NCI-H748 treated with DMSO at 0.1 percent for 48 hours (cell line): ENCODE results near the gene MLLT3.

Experiments used
- DNase-seq: peaks from one replicate; lab custom pipeline; 2025; lab: John Stamatoyannopoulos, UW

The MLLT3 gene

DNA sequence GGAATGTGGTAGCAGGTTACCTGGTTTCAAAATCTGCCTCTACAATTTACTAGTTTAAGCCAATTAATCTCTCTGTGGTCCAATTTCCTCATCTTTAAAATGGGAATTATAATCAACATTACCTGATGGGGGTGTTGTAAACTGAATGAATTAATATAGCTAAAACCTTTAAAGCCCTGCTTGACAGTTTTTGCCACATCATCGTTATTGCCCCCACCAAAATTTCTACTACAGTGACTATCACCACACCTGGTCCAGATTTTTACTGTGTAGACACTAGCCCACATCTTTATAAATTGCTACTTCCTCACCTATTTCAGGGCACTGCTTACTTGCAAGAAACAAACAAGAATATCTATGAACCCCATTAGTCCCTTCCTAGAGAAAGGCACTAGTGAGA lies 65.0 kb downstream of the MLLT3 start:
- DNase-seq = no peak

DNA sequence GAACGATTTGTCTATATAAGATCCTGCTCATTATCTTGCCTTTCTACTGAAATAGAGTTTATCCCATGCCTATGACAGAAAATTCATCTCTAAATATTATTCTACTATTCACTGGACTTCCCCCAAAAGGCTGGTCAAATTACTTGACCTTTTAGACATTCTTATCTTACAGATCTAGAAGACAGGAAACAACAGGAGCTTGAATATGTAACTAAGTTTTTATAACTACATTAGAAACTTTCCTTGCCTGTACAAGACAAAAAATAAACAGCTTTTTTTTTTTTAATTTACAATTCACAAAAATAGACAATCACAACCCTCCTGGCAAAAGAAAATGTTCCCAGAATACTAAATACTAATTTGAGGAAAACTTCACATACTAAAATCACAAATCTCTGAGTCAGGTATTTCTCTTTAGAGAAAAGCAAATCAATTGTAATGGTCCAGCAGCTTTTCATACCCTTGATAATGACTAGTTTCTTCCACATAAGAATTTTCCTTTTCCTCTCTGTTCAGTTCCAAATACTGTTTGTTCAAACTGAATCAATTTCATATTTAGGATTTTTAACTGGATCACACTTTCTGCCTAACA lies 68.6 kb downstream of the MLLT3 start:
- DNase-seq = no peak

DNA sequence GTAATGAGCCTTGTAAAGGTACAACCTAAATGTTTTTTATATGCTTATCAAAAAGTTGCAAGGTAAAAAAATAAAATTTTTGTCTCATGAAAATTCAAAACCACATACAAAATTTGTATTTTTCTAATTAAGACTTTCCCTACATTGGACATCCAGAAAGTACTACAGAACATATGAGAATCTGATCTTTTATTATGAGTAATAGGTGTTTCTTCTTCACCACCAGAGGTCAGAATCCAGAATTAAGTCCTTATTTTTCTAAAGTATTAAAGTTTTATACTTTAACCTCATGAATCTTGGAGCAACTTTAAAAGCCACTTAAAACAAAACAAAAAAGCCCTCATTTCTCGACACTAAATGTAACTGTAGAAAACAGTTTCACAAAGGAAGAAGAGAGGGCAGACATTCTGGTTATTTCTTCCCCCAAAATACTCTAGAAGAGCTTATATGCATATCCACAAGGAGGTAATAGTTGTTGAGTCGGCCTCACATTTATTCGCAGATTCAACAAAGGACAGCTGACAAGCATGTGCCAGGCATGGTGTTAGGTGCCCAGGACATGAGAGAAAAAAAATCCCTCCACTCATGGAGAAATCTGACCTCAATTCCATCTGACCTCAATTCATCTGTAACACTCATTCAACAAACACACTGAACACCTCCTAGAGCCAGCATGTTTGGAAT lies 69.3 kb downstream of the MLLT3 start:
- DNase-seq = no peak

DNA sequence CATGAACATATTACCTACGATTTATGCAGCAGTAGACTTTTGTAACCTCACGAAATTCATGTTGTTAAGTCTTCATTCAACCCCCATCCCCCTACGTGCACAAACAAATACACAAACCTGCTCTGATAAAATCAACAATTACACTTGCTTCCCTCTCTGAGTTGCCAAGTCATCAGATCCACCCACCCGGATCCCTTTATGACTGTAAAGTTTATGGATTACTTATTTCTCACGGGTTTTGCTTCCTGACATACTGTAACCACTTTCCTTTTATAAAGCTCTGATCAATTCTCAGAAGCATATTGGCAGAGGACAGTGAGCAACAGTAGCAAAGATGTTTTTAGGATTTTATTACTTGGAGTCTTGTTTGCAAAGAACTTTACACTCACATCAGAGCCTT lies 70.5 kb downstream of the MLLT3 start:
- DNase-seq = no peak

DNA sequence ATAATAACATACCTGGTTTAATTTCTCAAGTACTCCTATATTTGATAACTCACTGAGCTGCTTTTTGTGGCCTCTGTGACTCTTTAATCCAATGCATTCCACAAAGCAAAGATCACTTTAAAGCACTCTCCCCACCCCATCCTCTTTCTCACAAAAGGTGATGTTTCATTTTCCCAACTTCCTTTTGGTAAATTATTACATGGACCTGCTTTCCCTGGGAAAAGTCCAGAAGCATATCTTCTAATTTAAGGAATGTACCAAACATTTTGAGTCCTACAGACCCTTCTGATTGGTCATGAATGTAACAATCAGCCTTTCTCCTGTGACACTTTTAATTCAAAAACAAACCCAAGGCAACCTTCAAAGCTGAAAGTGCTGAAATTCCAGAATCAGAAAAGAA lies 71.1 kb downstream of the MLLT3 start:
- no peak for DNase-seq

DNA sequence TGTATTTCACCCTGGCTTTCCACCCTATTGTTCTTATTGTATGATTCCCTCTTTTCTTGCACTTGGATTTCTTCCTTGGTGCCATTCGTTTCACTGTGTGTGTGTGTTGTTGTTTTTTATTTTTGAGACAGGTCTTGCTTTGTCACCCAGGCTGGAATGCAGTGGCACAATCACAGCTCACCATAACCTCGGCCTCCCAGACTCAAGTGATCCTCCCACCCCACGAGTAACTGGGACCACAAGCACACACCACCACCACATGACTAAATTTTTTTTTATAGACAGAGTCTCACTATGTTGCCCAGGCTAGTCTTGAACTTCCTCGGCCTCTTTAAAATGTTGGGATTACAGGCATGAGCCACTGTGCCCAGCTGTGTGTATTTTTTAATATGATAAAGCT lies 72.0 kb downstream of the MLLT3 start:
- DNase-seq = no peak

DNA sequence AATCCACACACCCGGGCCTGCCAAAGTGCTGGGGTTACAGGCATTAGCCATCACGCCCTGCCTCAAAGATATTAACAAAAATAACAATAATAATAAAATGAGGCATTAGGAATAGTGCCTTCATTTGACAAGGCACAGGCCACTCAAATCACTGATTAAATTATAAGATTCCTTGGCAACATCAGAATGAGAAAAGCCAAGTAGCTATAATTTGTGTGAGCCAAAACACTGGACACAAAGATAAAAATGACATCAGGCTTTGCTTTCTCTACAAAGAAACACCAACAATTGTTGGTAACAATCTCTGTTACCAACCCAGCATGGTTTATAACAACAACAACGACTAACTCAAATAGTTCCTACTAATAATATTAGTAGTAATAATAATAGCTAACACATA lies 73.2 kb downstream of the MLLT3 start:
- no peak for DNase-seq

DNA sequence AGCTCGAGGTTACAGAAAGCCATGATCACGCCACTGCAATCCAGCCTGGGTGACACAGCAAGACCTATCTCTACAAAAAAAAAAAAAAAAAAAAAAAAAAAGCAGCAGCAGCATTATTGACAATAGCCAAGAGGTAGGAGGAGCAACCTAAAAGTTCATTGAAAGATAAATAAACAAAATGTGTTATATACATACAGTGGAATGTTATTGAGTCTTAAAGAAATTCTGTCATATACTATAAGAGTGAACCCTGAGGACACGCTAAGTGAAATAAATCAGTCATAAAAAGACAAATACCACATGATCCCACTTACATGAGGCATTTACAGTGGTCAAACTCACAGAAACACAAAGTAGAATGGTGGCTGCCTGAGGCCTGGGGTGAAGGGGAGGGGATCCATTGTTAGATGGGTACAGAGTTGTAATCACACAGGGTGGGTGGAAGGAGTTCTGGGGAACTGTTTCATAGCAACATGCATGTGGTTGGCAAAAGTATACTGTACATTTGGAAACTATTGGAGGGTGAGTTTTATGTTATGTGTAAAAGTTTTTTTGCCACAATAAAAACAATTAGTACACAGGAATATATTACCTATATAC lies 77.2 kb downstream of the MLLT3 start:
- DNase-seq = no peak

DNA sequence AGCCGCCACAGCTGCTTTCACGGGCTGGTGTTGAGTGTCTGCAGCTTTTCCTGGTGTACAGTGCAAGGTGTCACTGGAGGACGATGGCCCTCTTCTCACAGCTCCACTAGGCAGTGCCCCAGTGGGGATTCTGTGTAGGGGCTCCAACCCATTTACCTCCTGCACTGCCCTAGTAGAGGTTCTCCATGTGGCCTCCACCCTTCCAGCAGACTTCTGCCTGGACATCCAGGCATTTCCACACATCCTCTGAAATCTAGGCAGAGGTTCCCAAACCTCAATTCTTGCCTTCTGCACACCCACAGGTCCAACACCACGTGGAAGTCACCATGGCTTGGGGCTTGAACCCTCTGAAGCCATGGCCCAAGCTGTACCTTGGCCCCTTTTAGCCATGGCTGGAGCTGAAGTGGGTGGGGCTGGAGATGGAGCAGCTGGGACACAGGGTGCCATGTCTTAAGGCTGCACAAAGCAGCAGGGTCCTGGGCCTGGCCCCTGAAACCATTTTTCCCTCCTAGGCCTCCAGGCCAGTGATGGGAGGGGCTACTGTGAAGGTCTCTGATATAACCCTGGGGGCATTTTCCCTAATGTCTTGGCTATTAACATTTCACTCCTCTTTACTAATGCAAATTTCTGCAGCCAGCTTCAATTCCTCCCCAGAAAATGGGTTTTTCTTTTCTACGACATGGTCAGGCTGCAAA lies 82.0 kb downstream of the MLLT3 start:
- DNase-seq = no peak

DNA sequence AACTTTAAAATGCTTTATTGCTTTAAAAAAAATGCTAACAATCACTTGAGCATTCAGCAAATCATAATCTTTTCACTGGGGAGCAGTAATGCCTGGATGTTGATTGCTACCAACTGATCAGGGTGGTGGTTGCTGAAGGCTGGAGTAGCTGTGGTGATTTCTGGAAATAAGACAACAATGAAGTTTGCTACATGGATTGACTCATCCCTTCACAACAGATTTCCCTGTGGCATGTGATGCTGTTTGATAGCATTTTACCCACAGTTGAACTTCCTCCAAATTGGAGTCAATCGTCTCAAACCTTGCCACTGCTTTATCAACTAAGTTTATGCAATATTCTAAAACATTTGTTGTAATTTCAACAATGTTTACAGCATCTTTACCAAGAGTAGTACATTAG lies 83.3 kb downstream of the MLLT3 start:
- DNase-seq = no peak

DNA sequence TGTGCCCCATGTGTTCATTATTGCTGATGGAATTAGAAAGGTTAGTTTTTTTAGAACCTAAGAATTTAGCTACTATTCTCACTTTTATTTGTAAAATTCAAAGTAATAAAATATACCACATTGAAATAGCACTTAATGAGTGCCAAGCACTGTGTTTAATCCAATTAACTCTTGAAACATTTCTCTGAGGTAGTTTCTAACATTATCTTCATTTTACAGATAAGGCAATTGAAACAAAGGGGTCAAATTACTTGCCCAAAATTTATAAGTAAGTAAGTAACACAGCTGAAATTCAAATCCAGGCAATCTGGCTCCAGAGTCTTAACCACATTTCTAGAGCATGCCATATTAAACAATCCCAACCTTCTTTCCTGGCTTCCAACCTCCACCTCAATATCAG lies 84.2 kb downstream of the MLLT3 start:
- no peak for DNase-seq

DNA sequence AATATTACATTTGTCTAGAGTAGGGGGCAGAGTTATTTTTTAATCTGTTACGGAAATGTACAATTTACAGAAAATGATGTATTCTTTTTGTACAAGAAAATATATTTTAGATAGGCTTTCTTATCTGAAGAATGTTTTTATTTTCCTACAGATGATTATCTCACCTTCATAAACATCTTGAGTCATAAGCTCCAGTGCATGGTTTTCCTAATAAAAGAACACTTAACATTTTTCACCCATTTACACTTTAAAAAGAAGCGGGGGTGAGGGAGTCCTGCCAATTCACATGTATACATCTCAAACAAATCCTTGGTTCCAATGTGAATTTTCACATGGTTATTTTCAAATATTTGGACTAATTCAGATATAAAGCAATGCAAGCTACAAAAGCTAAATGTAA lies 85.0 kb downstream of the MLLT3 start:
- DNase-seq = no peak

DNA sequence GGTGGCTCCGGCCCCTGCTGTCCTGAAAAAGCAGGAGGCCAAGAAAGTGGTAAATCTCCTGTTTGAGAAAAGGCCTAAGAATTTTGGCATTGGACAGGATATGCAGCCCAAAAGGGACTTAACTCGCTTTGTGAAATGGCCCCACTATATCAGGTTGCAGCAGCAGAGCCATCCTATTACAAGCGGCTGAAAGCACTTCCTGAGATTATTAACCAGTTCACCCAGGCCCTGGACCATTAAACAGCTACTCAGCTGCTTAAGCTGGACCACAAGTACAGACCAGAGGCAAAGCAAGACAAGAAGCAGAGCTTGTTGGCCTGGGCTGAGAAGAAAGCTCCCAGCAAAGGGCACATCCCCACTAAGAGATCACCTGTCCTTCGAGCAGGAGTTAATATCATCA lies 89.7 kb downstream of the MLLT3 start:
- DNase-seq = no peak

DNA sequence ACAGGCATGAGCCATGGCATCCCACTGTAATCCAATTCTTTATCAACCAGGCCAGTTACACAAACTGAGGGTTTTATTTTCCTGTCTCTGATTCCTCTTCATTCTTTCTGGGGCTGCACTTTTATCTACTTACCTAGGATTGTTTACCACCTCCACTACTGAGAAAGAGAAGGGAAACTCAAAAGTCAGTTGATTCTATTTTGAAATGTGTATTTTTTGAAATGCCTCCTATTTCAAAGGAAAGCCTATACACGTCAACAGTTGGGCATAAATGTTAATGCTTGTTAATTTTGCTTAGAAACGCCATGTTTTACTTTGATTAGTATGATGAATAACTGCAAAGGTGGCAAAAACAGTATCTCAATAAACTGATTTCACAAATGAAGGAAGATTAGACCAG lies 92.5 kb downstream of the MLLT3 start:
- no peak for DNase-seq

DNA sequence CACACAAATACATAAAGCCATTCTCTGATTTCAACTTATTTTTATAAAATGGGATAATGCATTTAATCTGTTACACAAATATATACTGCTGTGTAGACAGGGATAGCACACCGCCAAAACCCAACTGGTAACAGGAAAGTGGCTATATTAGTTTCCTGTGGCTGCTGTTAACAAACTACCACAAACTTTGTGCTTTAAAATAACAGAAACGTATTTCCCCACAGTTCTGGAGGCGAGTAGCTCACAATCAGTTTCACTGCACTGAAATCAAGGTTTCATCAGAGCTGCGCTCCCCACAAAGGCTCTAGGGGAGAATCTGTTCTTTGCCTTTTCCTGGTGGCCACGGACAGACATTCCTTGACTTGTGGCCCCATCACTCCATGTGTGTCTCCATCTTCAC lies 94.0 kb downstream of the MLLT3 start:
- no peak for DNase-seq

DNA sequence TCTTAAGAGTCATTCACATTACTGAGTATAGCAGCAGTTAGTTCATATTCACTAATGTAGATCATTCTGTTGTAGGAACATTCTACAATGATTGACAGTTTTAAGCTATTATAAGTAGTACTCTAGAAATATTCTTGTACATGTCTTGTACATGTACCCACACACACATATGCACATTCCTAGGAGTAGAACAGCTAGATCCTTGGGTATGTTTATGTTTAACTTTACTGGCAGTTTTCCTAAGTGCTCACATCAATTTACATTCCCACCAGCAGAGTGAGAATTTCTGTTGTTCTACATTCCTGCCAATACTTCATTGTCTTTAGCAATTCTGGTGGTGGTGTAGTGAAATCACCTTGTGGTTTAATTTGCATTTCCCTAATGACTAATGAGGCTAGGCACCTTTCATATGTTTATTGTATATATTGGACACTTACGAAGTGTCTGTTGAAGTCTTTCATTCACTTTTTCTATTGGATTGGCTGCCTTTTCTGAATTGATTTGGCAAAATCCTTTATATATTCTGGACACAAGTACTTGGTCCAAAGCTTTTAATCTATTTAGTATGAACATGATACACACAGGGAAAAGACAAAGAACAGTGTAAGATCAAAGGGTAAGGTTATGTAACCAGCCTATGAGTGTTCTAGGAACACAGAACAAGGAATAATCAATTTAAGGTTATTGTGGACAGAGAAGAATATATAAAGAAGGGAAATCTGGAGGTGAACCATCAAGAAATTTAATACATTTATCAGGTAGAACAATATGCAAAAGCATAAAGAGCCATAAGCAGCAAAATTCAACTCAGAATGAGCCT lies 95.6 kb downstream of the MLLT3 start:
- no peak for DNase-seq

DNA sequence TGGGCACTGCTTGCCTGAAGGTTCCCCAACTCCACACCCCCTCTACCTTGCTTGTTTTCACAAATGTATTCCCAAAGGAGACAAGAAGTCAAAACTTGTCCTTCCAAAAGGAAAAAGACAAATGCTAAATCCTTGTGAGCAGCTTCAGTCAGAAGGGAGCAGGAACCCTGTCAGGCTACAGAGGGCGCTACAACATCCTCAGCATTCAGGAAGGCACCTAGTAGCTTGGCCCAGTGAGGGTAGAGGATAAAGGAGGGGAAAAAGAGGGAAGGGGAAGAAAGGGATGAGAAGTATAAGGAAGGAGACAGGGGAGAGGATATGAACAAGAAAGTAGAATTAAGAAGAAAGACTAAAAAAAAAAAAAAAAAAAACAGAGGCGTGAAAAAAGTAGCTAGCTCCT lies 97.5 kb downstream of the MLLT3 start:
- no peak for DNase-seq

DNA sequence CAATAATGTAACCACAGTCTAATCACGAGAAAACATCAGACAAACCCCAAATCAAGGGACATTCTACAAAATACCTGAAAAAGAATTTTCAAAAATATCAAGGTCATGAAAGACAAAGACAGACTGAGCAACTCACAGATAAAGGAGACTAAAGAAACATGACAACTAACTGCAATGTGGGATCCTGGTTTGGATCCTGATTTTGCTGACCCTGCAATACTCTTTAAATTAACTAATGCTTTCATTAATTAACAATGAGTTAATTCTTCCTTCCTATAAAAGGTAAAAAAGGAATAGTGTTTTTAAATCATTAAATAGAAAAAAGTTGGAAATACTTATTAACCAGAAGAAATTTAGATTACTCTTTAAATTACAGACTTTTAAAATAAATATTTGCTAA lies 103.6 kb downstream of the MLLT3 start:
- no peak for DNase-seq

DNA sequence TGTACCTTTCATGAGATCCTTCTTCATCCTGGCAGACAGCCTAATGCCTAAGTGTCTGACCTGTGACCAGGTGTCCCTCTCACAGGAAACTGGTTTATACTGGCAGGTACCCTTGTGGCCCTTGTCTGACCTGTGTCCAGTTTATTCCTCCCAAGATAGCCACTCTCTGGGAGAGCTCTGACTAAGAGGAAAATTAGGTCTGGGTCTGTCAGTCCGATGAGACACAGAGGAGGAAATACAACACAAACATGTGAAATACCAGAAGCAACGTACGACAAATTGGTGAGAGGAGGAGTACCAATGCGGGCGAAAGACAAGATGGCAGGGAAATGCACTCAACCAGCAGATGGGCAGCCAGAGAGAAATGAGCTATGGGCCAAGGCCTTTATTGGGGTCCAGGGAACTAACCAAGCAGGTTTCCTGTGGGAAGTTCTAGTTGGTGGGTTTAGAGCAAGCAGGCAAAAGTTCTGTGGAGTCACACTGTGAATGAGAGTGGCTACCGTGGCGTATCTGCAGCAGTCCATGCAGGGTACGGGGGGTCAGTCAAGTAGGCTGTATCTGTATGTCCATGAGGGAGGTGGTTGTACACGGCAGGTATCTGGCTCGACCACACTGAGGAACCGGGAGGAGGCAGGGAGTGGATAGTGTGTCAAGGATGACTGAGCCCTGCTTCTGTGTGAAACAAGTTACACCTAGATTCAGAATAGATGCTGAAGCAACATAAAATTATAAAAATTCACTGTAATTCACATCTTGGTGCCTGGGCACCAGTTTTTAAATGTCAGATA lies 109.0 kb downstream of the MLLT3 start:
- no peak for DNase-seq

DNA sequence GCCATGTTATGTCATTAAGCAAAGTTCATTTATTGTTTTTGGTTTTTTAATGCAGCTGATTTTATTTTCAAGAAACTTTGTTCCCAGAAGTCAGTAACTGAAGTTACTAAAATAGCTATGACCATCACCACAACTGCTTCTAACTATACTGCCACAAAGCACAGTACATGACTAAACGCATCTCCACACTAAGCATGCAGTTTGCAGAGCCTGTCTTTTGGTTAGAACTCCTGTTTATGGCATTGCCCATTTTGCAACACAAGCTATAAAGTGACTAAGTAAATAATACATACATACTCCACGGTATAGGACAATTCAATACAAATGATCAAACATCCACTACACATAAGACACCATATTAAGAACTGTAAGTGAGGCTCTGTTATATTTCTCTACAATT lies 109.7 kb downstream of the MLLT3 start:
- DNase-seq = no peak

DNA sequence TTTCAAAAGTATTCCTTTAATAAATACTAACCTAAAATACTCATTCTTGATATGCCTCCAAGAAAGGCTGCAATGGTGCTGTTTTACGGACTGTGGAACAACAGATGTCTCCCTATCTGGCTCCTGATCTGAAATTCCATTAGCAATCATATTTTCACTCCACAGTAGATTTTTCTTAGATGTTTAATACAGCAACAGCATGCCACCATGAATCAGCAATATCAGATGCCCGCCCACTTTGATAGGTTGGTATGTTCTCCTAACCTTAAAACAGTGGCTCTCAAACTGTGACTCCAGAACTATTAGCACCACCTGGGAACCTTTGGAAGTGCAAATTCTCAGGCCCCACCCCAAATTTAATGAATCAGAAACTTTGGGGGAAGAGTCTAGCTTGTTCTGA lies 110.2 kb downstream of the MLLT3 start:
- no peak for DNase-seq

DNA sequence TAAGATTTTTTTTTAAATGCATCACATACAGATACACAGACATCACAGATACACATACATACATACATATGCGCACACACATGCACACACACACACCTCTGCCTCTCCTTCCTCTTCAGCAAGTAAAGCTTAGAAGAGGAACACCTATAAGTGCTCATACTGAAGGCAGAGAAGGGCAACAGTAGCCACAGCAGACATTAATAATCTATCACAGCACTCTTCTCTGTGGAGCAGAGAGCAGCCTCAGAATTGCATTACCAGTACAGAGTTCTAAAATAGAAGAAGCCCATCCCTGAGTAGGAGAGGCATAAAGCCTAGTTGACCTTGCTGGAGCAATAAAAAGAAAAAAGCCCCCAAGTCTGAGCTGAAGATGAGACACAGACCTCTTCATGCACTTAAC lies 110.6 kb downstream of the MLLT3 start:
- no peak for DNase-seq
